ENCODE results near the gene USP24. TPM values are rescaled to one million over a fixed set of nuclear protein-coding genes. Genes with fewer than 3 reads are reported as not detected.

The USP24 gene
- total and polyA plus RNA-seq, 11 donors = 13.9 to 53.7 (median 35.4) TPM

GRCh38 chr1:55039342-55040082 is 175.7 kb downstream of the USP24 start, which contains the start of gene PCSK9:
Gene PCSK9 (plus strand): TSS chr1:55039548. CDS start chr1:55039838, 290 bp downstream.
- Histone ChIP-seq H3K4me3 (peak within 1 kb of the TSS in 8 of 12 donors; percentile 2 to 33 (median 16)), H3K9me3 (no peaks in the 10 kb centered on the region), H3K27ac (no peak within 1 kb of the TSS), H3K27me3 (peaks cover 10 to 68% (median 37%) of the 10 kb centered on the region in 9 donors), H3K36me3 (no peaks in the 10 kb centered on the region), H3K4me1 (peaks cover 0 to 17% (median 0%) of the 10 kb centered on the region in 12 donors)
- WGBS, 4 donors = 2 to 3% (median 3%) methylated on average over 37 to 67 of the region's 67 CpGs
- ATAC-seq = peak in 3 of 4 donors; percentile 50 to 64 (median 57)
- intact Hi-C loops (cut with DNase I) = no loop called here
- TF ChIP-seq, protein P1, sequence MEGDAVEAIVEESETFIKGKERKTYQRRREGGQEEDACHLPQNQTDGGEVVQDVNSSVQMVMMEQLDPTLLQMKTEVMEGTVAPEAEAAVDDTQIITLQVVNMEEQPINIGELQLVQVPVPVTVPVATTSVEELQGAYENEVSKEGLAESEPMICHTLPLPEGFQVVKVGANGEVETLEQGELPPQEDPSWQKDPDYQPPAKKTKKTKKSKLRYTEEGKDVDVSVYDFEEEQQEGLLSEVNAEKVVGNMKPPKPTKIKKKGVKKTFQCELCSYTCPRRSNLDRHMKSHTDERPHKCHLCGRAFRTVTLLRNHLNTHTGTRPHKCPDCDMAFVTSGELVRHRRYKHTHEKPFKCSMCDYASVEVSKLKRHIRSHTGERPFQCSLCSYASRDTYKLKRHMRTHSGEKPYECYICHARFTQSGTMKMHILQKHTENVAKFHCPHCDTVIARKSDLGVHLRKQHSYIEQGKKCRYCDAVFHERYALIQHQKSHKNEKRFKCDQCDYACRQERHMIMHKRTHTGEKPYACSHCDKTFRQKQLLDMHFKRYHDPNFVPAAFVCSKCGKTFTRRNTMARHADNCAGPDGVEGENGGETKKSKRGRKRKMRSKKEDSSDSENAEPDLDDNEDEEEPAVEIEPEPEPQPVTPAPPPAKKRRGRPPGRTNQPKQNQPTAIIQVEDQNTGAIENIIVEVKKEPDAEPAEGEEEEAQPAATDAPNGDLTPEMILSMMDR (IDR thresholded peaks at IDR 0.05) = no peak
- no peak for TF ChIP-seq POLR2A (IDR thresholded peaks at IDR 0.05)
- DNase-seq = no peak

- Histone ChIP-seq H3K9me3 (no peaks in the 10 kb centered on the region), H3K36me3 (no peaks in the 10 kb centered on the region), H3K4me1 (peaks cover 0 to 17% (median 0%) of the 10 kb centered on the region in 12 donors), H3K4me3 (no peak overlapping the region), H3K27me3 (peaks cover 10 to 73% (median 37%) of the 10 kb centered on the region in 9 donors), H3K27ac (no peak overlapping the region)
- DNase-seq (no peak), ATAC-seq (no peak)
- TF ChIP-seq POLR2A (IDR thresholded peaks at IDR 0.05) = no peak
- TF ChIP-seq, protein P1 (IDR thresholded peaks at IDR 0.05) = no peak
- WGBS, 4 donors = 40 to 50% (median 42%) methylated on average over 8 to 9 of the region's 9 CpGs
- intact Hi-C loops (cut with DNase I) = no loop called here
Measured at GRCh38 chr1:55038974-55039341, 176.2 kb downstream of the USP24 start.

- Histone ChIP-seq H3K4me3 (no peak overlapping the region), H3K27me3 (peaks cover 10 to 77% (median 37%) of the 10 kb centered on the region in 9 donors), H3K36me3 (no peaks in the 10 kb centered on the region), H3K9me3 (no peaks in the 10 kb centered on the region), H3K4me1 (peaks cover 0 to 17% (median 0%) of the 10 kb centered on the region in 12 donors), H3K27ac (no peak overlapping the region)
- DNase-seq (no peak), ATAC-seq (no peak)
- intact Hi-C loops (cut with DNase I) = no loop called here
- no peak for TF ChIP-seq POLR2A (IDR thresholded peaks at IDR 0.05)
- TF ChIP-seq, protein P1 (IDR thresholded peaks at IDR 0.05) = no peak
- WGBS, 4 donors = 88 to 94% (median 90%) methylated on average over 3 of the region's 3 CpGs
Measured at GRCh38 chr1:55038552-55038838, 176.7 kb downstream of the USP24 start.

DNA sequence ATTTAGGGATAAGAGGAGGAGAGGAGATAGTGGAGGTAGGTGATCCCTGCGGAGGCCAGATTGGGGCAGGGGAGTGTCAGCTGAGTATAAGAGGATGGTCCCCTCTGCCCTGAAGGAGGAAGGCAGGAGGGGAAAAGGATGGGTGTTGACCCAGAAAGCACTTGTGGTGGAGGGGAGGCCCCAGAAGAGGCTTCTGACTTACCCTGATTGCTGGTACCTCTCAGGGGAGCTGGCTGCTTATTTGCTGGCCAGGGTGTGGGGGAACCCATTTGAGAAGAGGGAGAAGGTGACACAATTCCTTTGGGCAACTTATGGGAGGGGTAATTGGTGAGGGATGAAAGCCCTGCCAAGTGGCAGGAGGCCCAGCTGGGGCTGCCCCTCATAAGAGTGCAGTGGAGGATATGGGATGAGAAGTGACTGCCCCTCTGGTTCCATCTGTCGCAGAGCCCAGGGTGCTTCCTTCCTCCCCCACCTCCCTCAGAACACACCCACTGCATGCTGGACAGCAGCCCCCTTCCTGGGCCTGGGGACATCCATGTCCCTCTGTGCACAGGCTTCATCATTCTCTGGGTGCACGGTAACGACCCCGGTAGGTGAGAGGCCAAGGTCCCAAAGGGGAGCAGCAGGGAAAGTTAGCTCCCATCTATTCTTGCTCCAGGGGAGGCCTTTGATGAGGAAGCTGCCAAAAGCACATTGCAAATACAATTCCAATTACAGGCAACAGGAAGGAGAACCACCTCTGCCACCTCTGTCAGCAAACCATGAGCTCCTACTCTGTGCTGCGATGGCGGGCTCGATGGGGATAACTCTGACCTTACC is 177.2 kb downstream of the USP24 start:
- Histone ChIP-seq H3K27me3 (peaks cover 10 to 83% (median 37%) of the 10 kb centered on the region in 9 donors), H3K27ac (no peak overlapping the region), H3K4me1 (peaks cover 0 to 17% (median 0%) of the 10 kb centered on the region in 12 donors), H3K4me3 (no peak overlapping the region), H3K36me3 (no peaks in the 10 kb centered on the region), H3K9me3 (no peaks in the 10 kb centered on the region)
- WGBS, 4 donors = 79 to 82% (median 81%) methylated on average over 4 to 8 of the region's 8 CpGs
- ATAC-seq = no peak
- no peak for DNase-seq
- intact Hi-C loops (cut with DNase I) = no loop called here
- TF ChIP-seq, protein P1 (IDR thresholded peaks at IDR 0.05) = no peak
- TF ChIP-seq POLR2A (IDR thresholded peaks at IDR 0.05) = no peak
